GM21717 (cell line): ENCODE data around the gene RNF13.
"Not testable (repeated sequence)": the region's sequence is repeated elsewhere in the genome, so short reads cannot be mapped to it uniquely, and the experiment has no call there.

ENCODE experiments used
- ATAC-seq: cut with Tn5 transposase; IDR thresholded peaks from one replicate; pipeline ENCODE4 v1.9.1; 2021; ENCODE audit warnings: mild to moderate bottlenecking, moderate library complexity; ENCODE audit not compliant: unreplicated experiment

The RNF13 gene

GRCh38 chr3:149983053-149983452 lies 170.0 kb downstream of the RNF13 start:
- not testable (repeated sequence) for ATAC-seq

- no peak for ATAC-seq
These were observed 170.6 kb downstream of the RNF13 start for GRCh38 chr3:149983628-149984027.

- no peak for ATAC-seq
These were observed 176.3 kb downstream of the RNF13 start for GRCh38 chr3:149989307-149989706.

DNA sequence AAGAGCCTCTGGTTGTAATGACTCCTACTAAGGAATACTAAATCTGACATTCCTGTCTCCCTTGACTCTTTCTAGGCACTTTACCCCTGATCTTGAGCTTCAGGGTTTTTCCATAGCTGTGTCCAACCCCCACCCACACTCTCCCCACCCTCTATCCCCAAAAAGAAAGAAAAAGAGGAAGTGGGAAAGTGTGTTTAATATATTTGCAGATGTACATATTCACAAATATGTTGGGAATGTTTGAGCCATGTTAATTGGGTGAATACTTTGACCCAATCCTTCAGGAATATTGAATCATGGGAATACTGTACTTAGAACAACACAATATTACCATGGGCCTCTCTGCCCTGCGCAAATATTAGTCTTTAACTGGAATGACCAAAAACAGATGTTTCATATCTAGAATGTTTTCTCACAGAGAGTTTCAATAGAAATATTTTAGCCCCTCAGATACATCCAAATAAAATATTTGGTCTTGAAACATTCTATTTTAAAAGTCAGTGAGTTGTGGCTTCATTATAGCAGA lies 177.5 kb downstream of the RNF13 start:
- no peak for ATAC-seq

- ATAC-seq, result no peak
These were observed 179.5 kb downstream of the RNF13 start for GRCh38 chr3:149992416-149993058.

GRCh38 chr3:149998946-149999345 lies 185.9 kb downstream of the RNF13 start:
- ATAC-seq, result no peak

GRCh38 chr3:149999421-149999820 lies 186.4 kb downstream of the RNF13 start:
- ATAC-seq, result no peak

GRCh38 chr3:150000641-150001040 lies 187.6 kb downstream of the RNF13 start:
- ATAC-seq, result no peak

DNA sequence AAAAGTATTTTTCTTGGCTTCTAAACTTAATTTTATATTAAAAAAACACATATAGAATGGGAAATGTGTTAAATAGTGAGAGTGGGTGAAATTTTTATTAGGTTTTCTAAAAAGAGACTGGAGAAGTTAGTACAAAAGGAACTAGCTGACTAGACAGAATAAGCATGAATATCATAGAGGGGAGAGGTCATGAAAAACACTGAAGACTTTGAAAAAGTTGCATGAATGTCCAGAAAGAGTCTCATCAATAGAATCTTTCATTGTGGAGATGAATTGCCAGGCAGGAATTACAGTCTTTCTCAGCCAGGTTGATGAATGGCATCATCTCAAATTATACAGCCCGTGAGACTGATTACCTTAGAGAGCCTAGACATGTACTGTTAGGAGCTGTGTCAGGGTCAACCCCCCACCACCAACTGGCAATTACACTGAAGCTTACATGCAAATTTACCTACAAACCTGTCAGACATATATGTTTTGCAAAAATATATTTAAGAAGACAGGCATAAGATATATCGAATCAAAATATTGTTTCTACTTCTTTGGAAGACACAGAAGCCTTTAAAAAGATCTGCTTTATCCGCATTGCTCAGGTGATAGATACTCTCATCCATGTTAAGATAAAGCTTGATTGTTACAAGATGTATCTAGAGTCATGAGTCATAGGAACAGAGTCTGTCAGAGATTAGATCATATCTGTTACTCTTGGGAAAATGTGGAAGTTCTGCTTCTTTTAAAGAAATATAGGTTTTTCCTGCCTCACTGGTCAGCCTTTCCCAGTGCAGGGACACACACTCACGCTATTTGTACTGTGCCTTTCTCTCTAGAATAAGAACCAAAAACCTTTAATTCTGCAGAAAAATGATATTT lies 192.5 kb downstream of the RNF13 start:
- ATAC-seq, result no peak

- no peak for ATAC-seq
These were observed 193.8 kb downstream of the RNF13 start for GRCh38 chr3:150006794-150007193.
